Upper lobe of left lung (tissue), 6 donors: ENCODE data around the gene ELN. TPM values are rescaled to one million over a fixed set of nuclear protein-coding genes. Genes with fewer than 3 reads are reported as not detected.

Experiments used
- ATAC-seq, 2 donors: fragments of 200-7000 bp; cut with Tn5 transposase; one replicate each; pipeline ENCODE4 v1.9.1; 2022; ENCODE audit warnings: mild to moderate bottlenecking in 2 of 2, moderate library complexity in 2 of 2; ENCODE audit not compliant: low FRiP score in 2 of 2
- DNase-seq, 2 donors: peaks; one replicate each; pipeline ENCODE4 v3.0.0-alpha.2; 2019 to 2020
- H3K27ac ChIP-seq, 4 donors: fragments of 200-600 bp; sonication (generic); one replicate each; pipeline ENCODE4 v1.5.1; 2016 to 2019
- H3K27me3 ChIP-seq, 4 donors: fragments of 200-600 bp; sonication (generic); one replicate each; pipeline ENCODE4 v1.5.1; 2017 to 2019
- H3K36me3 ChIP-seq, 4 donors: fragments of 200-600 bp; sonication (generic); one replicate each; pipeline ENCODE4 v1.5.1; 2016 to 2019
- H3K4me1 ChIP-seq, 4 donors: fragments of 200-600 bp; sonication (generic); one replicate each; pipeline ENCODE4 v1.5.1; 2018 to 2019
- H3K4me3 ChIP-seq, 4 donors: fragments of 200-600 bp; sonication (generic); one replicate each; pipeline ENCODE4 v1.5.1; 2017 to 2019; ENCODE audit warnings: mild to moderate bottlenecking in 2 of 4, moderate library complexity in 1 of 4
- H3K9me3 ChIP-seq, 4 donors: fragments of 200-600 bp; sonication (generic); one replicate each; pipeline ENCODE4 v1.5.1; 2018 to 2019
- CTCF ChIP-seq, 6 experiments: fragments of 450-650 bp in 4 of 6; fragments of 200-600 bp in 2 of 6; sonication (generic) in 2 of 6; IDR thresholded peaks; one replicate each; pipeline ENCODE4 v1.5.1; 2016 to 2019; ENCODE audit warnings: antibody characterized with exemption in 6 of 6
- EP300 ChIP-seq, 4 donors: sonication (generic); formaldehyde crosslinking; IDR thresholded peaks; one replicate each; pipeline ENCODE4 v1.5.1; 2017; ENCODE audit warnings: antibody characterized with exemption in 4 of 4, control low read depth in 2 of 4
- POLR2A ChIP-seq, 4 donors: fragments of 450-650 bp; IDR thresholded peaks; one replicate each; pipeline ENCODE4 v1.5.1; 2016 to 2017; ENCODE audit warnings: antibody characterized with exemption in 4 of 4, mild to moderate bottlenecking in 2 of 4
- POLR2AphosphoS5 ChIP-seq, 2 donors: sonication (generic); formaldehyde crosslinking; IDR thresholded peaks; one replicate each; pipeline ENCODE4 v1.5.1; 2017; ENCODE audit warnings: antibody characterized with exemption in 2 of 2
- WGBS, 2 donors: methylation state at CpG; one replicate each; pipeline ENCODE4 v1.1.5; 2017 to 2018; 5-methylcytosine and 5-hydroxymethylcytosine counted together
- total RNA-seq, 6 donors: library from RNA; depleted of rRNA in 4 of 6; stranded (reverse); fragments of >200 nt in 4 of 6; gene quantifications; one replicate each; pipeline versions ENCODE4 v1.1.0 to v1.2.1, GENCODE V29; 2016 to 2021
- donor health status: DM: no; HTN: no; CAD: no; lungs with moderate emphysema.
- donor health status: DM: no; HTN: yes; CAD: no; lungs with severe emphysema.

The ELN gene
- total RNA-seq, 6 donors from 2014 or later, result 24.4 to 582 (median 229) TPM

- Histone ChIP-seq H3K27me3 (no peaks in the 10 kb centered on the region), H3K36me3 (no peaks in the 10 kb centered on the region), H3K4me1 (peaks cover 22 to 32% (median 25%) of the 10 kb centered on the region in 4 donors), H3K4me3 (no peak overlapping the region), H3K27ac (no peak overlapping the region), H3K9me3 (no peaks in the 10 kb centered on the region)
- TF ChIP-seq POLR2A (IDR thresholded peaks at IDR 0.05) (no peak), CTCF (IDR thresholded peaks at IDR 0.05) (no peak), POLR2AphosphoS5 (IDR thresholded peaks at IDR 0.05) (no peak), EP300 (IDR thresholded peaks at IDR 0.05) (no peak)
- DNase-seq (no peak), ATAC-seq (no peak)
- 95 to 99% methylated on average over 10 of the region's 10 CpGs for WGBS, 2 donors
Observed at GRCh38 chr7:74087791-74088453, 59.9 kb downstream of the ELN start.

- no peaks in the 10 kb centered on the region for H3K9me3 ChIP-seq
- DNase-seq (peak in 1 of 2 donors; percentile 64), ATAC-seq (no peak)
- no peaks in the 10 kb centered on the region for H3K27me3 ChIP-seq
- H3K4me3 ChIP-seq, result peak overlapping the region in 2 of 4 donors; percentile 55 to 56
- H3K36me3 ChIP-seq, result peaks cover 0 to 9% (median 3%) of the 10 kb centered on the region in 4 donors
- H3K4me1 ChIP-seq, result peaks cover 32 to 36% (median 33%) of the 10 kb centered on the region in 4 donors
- 70 to 100% methylated on average over 1 to 13 of the region's 13 CpGs for WGBS, 2 donors
- peak overlapping the region; percentile 81 to 91 (median 87) for H3K27ac ChIP-seq
- no peak for TF ChIP-seq POLR2A (IDR thresholded peaks at IDR 0.05)
- no peak for TF ChIP-seq POLR2AphosphoS5 (IDR thresholded peaks at IDR 0.05)
- TF ChIP-seq EP300 (IDR thresholded peaks at IDR 0.05), result no peak
- no peak for TF ChIP-seq CTCF (IDR thresholded peaks at IDR 0.05)
Observed at GRCh38 chr7:74092321-74092963, 64.5 kb downstream of the ELN start.

- H3K4me1 ChIP-seq, result peaks cover 32 to 36% (median 33%) of the 10 kb centered on the region in 4 donors
- DNase-seq (peak; percentile 72 to 87), ATAC-seq (peak; percentile 65 to 71)
- H3K4me3 ChIP-seq, result peak overlapping the region in 3 of 4 donors; percentile 55 to 60 (median 56)
- TF ChIP-seq POLR2A (IDR thresholded peaks at IDR 0.05) (peak in 1 of 4 donors; percentile 34), POLR2AphosphoS5 (IDR thresholded peaks at IDR 0.05) (peak in 1 of 2 donors; percentile 32), EP300 (IDR thresholded peaks at IDR 0.05) (no peak), CTCF (IDR thresholded peaks at IDR 0.05) (no peak)
- WGBS, 2 donors, result 47 to 54% methylated on average over 5 to 10 of the region's 12 CpGs
- H3K9me3 ChIP-seq, result no peaks in the 10 kb centered on the region
- H3K36me3 ChIP-seq, result peaks cover 0 to 14% (median 5%) of the 10 kb centered on the region in 4 donors
- peak overlapping the region; percentile 81 to 91 (median 87) for H3K27ac ChIP-seq
- no peaks in the 10 kb centered on the region for H3K27me3 ChIP-seq
Observed at GRCh38 chr7:74092964-74093471, 65.0 kb downstream of the ELN start.

GRCh38 chr7:74093671-74094223, 65.8 kb downstream of the ELN start:
- Histone ChIP-seq H3K36me3 (peaks cover 0 to 19% (median 6%) of the 10 kb centered on the region in 4 donors), H3K9me3 (no peaks in the 10 kb centered on the region), H3K4me3 (peak overlapping the region in 3 of 4 donors; percentile 55 to 60 (median 56)), H3K27me3 (no peaks in the 10 kb centered on the region), H3K4me1 (peaks cover 32 to 36% (median 33%) of the 10 kb centered on the region in 4 donors), H3K27ac (peak overlapping the region; percentile 81 to 91 (median 87))
- DNase-seq, result peak in 1 of 2 donors; percentile 86
- WGBS, 2 donors, result 37 to 48% methylated on average over 3 to 8 of the region's 15 CpGs
- peak; percentile 10 to 58 for ATAC-seq
- TF ChIP-seq CTCF (IDR thresholded peaks at IDR 0.05), result no peak
